Measurements from ENCODE around the gene PHF13.
"Not testable (repeated sequence)": the region's sequence is repeated elsewhere in the genome, so short reads cannot be mapped to it uniquely, and the experiment has no call there.

Gene PHF13

DNA sequence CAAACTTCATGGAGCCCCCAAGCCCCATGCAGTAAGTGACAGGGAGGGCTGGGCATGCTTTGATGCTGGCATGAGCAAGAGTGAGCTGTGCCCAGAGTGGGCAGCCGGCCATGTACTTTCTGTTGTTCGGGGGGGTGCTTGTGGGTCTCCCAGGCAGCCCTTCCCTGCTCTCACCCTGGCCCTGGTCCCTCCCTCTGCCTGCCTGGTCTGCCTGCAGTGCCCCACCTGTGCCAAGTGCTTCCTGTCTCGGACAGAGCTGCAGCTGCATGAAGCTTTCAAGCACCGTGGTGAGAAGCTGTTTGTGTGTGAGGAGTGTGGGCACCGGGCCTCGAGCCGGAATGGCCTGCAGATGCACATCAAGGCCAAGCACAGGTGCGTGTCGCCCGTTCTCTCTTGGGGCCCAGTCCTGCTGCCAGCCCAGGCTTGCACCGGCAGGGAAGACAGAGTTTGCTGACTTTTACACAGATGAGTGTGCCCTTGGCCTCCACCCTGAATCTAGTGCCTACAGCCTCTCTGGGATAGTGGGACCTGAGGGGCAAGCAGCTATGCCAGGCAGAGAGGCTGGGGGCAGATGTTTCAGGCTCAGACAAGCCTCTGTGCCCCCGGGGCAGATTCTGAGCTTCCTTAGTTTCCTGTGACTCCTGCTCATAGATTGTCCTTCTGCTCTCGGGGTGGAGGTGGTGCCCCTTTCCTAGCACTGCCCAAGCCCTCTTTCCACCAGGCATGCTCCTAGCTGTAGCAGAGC is 26.1 kb upstream of the PHF13 start:
- no peak for DNase-seq (ENCODE audit: low read depth)

GRCh38 chr1:6588128-6588892 is 25.2 kb upstream of the PHF13 start:
- DNase-seq (ENCODE audit: low read depth), result no peak

DNA sequence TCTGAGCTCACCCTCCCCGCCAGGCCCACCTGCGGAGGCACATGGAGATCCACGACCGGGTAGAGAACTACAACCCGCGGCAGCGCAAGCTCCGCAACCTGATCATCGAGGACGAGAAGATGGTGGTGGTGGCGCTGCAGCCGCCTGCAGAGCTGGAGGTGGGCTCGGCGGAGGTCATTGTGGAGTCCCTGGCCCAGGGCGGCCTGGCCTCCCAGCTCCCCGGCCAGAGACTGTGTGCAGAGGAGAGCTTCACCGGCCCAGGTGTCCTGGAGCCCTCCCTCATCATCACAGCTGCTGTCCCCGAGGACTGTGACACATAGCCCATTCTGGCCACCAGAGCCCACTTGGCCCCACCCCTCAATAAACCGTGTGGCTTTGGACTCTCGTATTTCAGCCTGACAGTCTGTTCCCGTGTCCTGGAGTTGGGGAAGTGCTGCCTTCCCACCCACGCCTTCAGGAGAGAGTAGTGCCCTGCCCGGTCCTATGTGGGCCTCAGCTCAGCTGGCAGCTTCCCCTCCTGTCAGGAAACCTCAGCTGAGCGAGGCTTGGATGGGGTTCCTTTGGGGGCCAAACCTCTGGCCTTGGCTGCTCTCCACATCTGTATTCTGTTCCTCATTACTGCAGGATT is 24.5 kb upstream of the PHF13 start:
- no peak for DNase-seq (ENCODE audit: low read depth)

DNA sequence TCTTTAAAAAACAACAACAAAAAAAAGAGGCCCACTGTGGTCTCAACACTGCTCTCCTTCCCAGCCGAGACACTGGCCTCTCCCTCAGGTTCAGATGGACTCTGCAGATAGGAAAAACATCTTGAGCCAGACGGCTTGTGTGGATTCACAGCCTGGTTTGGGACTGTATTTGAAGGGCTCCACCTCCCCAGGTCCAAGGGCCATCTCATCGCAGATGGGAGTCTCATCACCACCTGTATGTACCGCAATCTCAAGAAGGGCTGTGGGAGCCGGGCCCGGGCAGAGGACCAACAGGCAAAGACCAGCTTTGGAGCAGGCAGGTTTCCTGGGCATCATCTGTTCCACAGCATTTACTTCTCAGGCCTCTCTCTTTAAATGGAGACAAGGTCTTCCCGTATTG is 23.5 kb upstream of the PHF13 start:
- DNase-seq (ENCODE audit: low read depth), result no peak

GRCh38 chr1:6591222-6591621 is 22.3 kb upstream of the PHF13 start:
- DNase-seq (ENCODE audit: low read depth), result no peak

DNA sequence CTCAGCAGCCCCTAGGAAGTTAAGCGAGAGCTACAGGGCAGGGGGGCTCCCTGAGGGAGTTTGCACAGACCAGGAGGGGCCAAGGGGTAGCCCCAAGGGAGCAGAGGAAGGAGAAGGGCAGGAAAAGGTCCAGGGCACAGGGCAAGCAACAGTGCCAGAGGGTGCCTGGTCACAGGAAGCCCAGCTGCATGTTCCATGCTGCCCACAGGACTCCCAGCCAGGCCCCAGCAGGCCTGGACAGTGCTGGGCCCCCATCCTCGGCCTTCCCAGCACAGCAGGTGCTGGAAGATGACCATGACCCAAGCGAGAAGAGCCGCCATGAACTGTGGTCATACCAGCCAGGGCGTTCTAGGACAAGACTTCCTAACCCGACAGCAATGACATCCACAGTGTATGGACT is 21.9 kb upstream of the PHF13 start:
- no peak for DNase-seq (ENCODE audit: low read depth)

DNA sequence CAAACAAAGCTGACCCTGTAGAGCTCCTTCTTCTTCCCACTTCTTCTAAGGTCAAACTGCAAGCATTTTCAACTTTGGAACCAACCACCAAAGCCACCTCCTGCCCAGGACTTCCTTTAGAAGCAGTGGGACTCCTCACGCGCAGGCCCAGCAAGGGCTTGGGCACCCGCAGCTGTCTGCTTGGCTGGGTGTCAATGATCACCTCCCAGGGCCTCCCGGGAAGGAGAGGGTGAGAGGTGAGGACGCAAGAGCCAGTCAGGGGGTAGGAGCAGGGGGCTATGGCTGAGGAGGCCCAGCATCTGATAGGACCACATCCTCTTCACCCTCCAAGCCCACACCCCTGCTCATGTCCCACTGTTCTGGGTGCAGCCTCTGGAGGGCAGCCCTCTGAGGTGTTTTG is 21.1 kb upstream of the PHF13 start:
- no peak for DNase-seq (ENCODE audit: low read depth)

DNA sequence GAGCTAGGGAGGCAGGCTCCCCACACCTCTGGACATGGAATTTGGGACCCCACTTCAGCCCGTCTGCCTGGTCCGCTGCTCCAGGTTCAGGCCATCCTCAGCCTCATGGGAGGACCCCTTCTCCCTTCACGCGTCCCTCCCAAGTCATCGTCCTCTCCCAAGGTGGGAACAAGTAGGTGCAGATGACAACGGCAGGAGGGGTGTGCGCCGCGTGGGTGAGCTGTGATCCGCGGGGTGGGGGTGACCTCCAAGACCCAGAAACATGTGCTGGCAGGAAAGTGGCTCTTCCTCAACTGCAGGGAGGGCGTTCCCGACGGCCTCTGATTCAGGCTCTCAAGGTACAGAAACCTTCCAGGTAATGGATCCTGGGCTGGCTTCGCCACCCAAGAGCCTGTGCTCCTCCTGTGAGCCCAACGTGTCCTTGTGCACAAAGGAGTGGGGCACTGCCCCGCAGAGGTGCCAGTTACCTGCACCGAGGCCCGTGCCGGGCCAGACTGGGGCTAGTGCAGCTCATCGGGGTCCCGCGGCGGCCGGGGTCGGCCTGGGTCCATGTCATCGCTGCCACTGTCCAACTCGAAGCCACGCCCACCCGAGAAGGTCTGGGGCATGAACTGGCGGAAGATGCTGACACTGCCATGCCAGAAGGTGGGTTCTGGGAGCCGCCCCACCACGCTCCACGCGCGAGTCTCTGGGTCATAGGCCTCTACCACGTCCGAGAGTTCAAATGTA is 20.5 kb upstream of the PHF13 start:
- no peak for DNase-seq (ENCODE audit: low read depth)

DNA sequence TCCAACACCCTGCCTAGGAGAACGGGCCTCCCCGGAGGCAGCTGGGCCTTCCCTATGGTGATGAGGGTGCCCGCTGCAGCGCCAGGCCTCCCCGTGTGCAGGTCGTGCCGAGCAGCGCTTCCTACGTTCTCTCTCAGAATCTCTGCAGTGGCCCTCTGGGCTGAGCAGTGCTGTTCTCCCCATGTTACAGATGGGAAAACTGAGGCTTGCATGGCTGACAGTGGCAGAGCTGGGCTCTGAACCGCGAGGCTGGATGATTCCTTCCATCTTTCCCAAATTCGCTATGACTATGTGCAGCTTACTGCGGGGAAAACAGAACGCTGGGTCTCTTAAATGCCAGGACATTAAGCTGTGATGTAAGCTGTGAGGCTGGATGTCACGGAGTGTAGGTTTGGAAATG is 19.7 kb upstream of the PHF13 start:
- DNase-seq (ENCODE audit: low read depth), result no peak

- DNase-seq (ENCODE audit: low read depth), result no peak
Measured at GRCh38 chr1:6594977-6595740, 18.4 kb upstream of the PHF13 start.

DNA sequence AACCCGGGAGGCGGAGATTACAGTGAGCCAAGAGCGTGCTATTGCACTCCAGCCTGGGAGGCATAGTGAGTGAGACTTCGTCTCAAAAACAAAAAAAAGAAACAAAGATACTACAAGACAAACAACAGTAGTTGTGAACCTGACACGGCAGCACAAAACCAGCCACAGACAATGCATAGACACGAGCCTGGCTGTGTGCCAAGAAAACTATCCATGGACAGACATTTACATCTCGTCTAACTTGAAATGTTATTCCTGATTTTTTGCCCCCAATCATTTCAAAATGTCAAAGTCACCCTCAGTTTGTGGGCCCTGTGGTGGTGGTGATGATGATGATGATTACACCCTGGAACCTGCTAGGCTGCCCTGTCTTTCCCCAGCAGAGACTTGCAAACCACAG is 17.2 kb upstream of the PHF13 start:
- no peak for DNase-seq (ENCODE audit: low read depth)

GRCh38 chr1:6596886-6597776 is 16.4 kb upstream of the PHF13 start:
- DNase-seq (ENCODE audit: low read depth), result no peak

- DNase-seq (ENCODE audit: low read depth), result no peak
Measured at GRCh38 chr1:6597777-6598131, 15.8 kb upstream of the PHF13 start.

DNA sequence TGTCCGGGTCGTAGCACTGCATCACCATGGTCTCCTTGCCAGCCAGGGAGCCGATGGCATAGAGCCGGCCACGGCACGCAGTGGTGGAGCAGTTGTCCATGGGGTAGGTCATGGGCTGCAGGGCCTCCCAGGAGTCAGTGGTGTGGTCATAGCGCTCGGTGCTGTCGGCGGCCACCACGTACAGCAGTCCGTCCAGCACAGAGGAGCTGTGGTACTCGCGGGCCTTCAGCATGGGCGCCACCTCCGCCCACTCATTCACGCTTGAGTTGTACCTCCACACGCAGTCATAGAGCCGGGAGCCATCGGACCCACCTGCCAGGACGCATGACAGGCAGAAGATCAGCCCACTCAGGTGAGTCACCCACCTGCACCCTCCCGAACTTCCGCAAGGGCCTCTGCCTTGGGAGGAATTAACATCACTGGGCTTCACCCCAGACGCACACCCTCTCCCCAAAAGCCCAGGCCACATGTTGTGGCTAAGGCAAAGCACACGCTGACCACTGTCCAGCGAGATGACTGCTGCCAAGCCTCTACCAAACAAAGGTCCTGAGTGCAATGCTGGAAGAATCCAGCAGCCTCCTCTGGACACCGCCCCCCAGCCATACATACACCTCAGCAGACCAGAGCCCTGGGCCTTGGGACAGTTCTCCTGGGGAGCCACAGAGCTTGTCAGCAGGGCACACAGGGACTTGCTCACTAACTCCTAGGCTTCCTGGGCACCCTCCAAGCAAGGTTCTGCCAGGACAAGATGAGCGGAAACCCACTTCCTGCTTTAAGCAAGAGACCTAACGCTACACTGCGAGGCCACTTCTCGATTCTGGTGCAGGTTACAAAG is 14.2 kb upstream of the PHF13 start:
- peak; percentile 33 for DNase-seq (ENCODE audit: low read depth)

- DNase-seq (ENCODE audit: low read depth), result not testable (repeated sequence)
Measured at GRCh38 chr1:6599991-6600390, 13.5 kb upstream of the PHF13 start.

DNA sequence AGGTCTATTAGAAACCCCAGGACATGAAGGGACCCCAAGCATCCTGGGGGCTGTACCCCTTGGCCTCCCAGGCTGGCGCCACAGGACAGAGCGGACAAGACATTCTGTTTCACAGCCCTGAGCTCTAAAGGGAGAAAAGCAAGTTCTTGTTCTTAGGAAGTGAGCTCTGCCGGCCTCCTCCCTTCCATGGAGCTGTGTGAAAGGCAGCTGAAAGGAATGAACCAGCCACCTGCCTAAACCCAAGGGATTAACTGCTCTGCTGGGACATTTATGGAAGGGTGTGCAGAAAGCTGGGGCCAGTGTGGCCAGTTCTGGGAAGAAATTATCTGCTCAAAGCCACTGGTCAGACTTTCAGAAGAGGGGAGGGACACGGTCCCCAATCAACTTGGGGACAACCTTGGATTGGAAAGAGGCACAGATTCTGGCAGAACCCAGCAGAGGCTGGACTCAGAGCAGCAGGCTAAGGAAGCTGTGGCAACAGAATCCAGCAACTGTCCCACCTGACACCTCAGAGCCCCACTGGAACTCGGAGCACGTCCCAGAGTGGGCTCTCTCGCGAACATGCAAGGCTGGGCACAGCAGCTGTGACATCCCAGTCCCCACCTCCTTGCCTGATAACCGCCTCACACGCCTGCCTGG is 13.0 kb upstream of the PHF13 start:
- DNase-seq (ENCODE audit: low read depth), result no peak

DNA sequence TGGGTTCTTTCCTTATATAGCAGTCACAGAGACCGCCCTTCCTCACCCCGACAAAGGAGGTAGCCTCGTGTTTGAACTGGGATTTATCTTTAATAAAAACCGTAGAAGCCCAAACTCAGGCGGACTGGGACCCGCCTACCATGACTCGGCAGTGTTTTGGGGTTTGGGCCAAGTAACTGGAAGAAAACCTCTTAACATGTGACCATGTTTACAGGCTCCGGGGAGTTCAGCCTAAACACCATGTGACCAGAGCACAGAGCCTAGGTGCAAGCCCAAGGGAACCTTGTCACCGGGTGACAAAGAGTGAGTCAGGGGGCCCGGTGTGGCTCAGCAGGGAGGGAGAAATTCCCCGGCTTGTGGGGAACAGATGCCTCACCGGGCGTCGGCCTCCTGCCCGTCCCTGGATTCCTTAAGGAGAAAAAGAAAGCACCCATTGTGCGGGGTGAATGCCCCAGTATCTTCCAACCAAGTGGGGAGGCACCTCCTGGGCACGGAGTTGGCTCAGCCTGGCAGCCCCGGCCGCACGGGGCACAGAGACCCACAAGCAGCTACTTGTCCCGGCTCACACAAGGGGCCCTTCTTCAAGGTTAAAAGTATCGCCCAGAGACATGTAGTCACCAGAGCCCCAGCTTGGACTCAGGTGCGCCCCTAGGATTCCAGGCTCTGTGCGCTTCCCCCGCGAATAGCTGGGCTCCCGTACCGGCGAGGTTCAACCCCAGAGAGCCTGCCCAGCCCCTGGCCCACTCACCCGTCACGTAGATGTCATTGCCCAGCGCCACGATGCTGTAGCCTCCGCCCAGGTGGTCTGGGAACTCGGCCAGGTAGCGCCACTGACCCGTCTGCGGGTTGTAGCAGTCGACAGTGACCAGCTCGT is 12.2 kb upstream of the PHF13 start:
- peak; percentile 70 for DNase-seq (ENCODE audit: low read depth)

DNA sequence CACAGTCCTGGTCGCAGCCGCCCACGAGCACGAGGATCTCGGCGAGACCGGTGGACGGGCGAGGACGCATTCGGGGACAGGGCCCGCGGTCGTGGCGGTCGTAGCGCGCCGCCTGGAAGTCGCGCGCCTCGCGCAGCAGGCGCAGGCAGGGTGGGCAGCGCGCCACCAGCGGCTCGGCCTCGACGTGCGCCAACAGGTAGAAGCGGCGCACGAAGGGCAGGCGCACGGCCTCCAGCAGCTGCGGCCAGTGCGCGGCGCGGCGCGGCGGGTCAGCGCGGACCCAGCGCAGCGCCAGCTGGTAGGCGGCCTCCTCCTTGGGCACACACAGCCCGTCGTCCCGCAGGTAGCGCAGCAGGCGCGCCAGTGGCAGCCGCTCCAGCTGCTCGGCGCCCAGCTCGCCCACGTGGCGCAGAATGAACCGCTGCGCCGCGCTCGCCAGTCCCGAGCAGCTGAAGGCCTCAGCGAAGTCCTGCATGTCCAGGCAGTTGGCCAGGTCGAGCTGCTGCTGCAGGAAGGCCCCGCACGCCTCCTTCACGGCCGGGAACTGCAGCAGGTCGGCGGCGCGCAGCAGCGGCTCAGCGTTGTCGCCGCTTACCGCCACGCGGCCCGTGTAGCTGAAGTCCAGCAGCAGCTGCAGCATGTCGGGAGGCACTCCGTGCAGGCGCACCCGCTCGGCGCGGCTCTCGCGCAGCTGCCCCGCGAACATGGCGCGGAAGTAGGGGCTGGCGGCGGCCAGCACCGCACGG is 11.4 kb upstream of the PHF13 start:
- DNase-seq (ENCODE audit: low read depth), result no peak

Data from activated gamma-delta T cell treated with anti-CD3 and anti-CD28 coated beads, Interleukin-2, amount 50 U/mL, for 16 hours (primary cell).